DMS 273 (cell line): ENCODE results near the gene SCN4A.

Experiments used
- DNase-seq: peaks from one replicate; lab custom pipeline; 2025; ENCODE audit not compliant: unreplicated experiment; lab: John Stamatoyannopoulos, UW

SCN4A gene

DNA sequence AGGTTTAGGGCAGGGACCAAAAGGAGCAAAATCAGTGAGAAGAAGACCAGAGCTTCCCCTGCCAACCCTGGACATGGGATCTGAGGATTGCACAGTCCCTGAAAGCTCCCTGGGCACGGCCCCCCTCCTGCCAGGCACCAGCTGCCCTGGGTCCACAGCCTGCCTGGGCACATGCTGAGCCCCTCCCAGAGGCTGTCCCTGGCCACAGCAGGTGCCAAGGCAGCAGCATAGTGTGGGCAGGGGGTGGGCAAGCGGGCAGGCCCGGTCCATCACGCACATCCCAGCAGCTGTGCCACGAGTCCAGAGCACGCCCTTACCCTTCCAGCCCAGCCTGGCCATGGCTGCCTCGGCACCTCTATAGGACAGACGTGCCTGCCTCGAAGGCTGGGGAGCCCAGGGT lies 12.7 kb downstream of the SCN4A start:
- DNase-seq = peak; percentile 28

DNA sequence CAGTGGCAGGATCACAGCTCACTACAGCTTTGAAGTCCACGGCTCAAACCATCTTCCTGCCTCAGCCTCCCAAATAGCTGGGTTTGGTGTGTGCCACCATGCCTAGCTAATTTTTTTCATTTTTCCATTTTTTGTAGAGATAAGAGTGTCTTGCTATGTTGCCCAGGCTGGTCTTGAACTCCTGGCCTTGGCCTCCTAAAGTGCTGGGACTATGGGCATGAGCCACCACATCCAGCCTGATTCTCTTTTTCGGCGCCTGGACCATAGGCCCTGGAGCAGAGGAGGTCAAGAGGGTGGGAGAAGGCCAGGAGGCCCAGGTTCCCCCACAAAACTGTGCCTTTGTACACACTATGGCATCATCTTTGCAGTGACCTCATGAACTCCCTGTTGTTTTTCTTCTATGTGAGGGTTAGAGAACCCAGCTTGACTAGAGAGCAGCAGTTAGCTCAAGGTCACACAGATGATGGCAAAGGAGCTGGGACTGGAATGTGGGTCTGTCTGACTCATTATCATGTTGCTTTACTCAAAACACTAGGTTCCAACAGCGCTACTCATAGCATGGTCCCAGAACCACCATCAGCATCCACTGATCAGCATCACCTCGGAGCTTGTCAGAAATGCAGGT lies 16.3 kb downstream of the SCN4A start:
- DNase-seq = no peak

DNA sequence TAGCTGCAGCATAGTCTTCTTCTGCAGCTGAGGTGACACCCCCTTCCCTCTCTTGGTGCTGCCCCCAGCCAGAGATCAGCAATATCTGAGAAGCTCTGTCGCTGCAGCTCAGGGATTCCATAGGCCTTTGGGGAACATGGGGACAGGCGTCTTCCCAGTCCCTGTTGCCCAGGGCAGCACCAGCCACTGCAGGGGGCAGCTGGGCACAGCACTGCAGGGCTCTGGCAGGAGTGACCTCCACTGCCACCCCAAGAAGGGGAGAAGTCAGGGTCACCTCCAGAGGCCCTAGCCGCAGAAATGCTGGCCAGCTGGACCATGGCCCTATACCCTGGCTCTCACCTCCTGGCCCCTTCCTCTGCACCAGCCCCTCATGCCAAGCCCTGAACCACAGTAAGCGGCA lies 16.9 kb downstream of the SCN4A start:
- no peak for DNase-seq

GRCh38 chr17:63955232-63955631 lies 17.5 kb downstream of the SCN4A start:
- DNase-seq = no peak

DNA sequence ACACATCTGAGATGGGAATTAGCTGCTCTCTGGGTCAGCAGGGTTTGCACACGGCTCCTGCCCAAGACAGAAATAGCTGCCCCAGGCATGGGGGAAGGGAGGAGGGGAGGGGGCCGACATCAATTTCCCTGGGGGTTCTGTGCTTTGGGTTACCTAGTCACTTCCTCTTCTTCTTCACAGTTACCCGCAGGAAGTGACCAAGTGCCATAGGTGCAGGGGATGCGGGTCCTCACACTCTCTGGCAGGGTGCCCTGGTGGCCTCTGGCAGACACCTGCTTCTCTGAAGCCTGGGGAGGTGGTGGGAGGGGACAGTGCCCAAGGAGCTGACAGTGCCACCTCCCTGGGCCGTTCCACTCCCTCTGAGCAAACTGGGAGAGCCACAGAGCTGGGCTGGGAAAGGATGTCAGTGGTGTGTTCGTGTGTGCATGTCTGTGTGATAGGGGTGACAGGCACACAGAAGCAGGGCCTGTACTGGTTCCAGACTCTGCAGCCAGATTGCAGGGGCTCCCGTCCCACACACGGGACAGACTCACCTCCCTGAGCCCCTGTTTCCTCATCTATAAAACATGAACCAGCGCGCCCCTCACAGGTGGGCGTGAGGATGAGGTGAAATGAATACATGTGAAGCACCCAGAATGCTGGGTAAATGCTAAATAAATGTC lies 18.2 kb downstream of the SCN4A start:
- DNase-seq = peak; percentile 24

- DNase-seq = peak; percentile 42
Measured at GRCh38 chr17:63950940-63951907, 21.5 kb downstream of the SCN4A start.

DNA sequence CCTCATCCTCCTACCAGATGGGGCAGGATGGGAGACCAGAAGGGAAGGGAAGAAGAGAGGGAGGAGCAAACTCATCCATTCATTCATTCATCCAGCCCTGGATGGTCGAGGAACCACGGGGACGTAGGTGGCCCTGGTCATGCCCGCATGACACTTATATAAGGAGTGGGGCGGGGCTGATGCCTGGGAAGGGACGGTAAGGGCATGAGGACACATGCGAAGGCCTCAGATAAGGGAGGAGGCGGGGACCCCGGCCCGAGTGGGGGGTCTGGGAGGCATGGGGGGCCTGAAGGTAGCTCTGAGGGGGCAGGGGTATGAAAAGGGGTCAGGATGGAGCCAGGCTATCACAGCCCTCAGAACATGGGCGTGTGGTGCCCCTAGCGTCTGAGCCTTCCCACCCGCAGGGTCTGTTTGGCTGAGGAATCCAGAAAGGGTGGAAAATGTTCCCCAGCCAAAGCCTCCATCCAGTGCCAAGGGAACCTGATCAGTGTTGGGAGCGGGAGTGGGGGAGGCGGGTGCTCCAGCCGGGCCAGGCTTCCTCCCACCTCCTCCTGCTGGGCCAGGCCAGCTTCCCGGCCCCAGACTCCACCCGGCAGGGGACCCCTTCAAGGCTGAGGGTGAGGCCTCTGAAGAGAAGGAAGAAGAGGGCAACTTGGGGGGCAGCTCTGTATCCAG lies 23.0 kb downstream of the SCN4A start:
- DNase-seq = peak; percentile 39

DNA sequence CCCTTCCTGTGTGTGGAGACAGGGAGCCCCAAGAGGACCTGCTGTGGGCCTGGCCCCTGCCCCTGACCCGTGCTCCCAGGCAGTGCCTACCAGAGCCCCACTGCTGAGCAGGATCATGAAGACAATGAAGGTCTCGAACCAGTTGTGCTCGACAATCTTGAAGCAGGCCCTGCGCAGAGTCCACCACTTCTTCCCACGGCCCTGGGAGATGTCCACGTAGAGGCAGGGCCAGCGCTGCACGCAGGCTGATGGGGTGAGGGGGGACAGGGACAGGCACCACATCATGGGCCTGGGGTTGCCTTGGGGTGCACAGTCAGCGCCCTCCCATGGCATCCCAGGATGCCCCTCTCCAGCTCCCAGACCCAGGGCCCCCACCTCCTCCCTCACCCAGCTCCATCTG lies 24.2 kb downstream of the SCN4A start:
- no peak for DNase-seq

DNA sequence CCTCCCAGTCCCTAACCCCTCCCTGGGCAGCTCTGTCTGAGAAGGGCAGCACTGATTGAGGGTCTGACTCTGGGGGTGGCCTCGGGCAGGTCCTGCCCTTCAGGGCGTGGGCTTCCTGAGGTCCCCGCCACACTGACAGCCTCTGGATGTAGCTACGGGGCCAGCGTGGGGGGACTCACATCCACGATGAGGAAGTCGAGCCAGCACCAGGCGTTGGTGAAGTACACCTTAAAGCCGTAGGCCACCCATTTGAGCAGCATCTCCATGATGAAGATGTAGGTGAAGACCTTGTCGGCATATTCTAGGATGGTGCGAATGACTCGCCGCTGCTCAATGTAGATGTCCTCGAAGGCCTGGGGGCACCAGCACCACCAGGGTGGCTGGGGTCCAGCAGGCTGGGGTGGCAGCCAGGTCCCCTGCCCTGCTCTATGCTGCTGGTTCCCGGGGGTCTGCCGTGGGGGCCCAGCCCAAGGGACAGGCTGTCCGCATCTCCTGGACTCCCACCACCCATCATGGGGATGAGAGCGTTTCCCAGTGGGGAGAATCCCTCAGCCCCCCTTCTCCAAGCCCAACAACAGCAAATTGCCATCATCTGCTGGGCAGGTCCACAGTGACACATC lies 24.9 kb downstream of the SCN4A start:
- no peak for DNase-seq

DNA sequence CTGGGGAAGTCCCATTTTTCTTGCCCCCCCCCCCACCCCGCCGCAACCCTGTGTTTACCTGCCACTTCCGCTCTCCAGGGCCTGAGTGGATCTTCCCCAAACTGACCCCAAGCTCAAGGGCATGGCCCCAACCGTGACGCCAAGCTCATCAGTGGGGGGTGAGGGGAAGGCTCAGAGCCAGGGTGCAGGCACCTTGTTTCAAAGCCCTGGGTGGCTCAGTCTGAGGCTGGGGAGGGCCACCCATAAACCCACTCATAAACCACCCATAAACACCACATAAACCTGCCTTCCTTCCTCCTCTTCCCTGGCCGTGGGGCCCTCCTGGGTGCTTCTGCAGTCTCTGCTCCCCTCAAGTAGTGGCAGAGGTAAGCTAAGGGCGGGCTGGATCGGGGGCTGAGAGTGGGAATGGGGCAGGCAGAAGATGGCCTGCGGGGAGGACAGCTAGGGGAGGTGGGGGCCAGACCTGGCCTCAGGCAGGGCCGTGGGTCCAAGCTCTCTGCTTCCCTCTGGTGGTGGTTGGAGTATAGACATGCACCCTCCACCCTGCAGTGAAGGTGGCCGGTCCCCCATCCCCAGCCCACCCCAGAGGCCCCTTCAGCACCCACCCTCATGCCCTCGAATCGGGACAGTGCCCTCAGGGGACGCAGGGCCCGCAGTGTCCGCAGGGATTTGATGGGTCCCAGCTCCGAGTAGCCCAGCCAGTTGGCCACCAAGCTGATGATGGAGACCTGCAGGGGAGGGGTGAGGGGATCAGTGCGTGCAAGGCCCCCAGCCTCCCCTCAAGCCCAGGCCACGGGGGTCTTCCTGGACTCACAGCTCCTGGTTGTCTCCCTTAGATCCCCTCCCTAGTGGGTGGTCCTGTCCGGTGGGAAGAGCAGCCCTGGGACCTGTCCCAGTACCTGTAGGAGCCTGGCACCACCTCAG lies 26.0 kb downstream of the SCN4A start:
- peak; percentile 77 for DNase-seq

DNA sequence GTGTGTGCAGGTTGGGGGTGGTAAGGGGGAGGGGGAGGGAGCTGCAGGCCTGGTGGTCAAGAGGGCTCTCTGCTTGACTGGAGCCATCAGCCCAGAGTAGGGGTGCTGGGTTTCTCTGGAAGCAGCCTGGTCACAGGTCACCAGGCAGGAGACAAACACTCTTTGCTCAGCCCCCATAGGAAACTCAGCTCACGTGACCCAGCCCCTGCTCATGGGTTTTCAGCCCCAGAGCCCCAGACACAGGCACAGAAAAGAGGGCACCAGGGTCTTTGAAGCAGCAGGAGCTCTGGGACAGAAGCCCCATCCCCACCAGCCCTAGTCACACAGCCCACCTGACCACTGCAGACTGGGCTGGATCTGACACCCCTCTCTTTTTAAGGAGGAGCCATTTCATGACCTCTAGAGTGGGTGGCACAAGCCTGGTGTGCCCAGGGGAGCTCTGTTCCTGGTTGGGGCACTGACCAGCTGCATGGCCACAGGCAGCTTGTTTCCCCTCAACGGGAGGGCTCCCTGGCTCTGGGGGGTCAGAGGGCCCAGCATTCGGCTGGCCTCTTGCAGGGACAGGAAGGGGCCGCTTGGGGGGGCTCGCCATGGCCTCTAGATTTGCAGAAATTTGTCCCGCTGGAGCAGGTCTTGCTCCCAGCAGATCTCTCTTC lies 26.8 kb downstream of the SCN4A start:
- no peak for DNase-seq

GRCh38 chr17:63944736-63945499 lies 27.8 kb downstream of the SCN4A start:
- no peak for DNase-seq

DNA sequence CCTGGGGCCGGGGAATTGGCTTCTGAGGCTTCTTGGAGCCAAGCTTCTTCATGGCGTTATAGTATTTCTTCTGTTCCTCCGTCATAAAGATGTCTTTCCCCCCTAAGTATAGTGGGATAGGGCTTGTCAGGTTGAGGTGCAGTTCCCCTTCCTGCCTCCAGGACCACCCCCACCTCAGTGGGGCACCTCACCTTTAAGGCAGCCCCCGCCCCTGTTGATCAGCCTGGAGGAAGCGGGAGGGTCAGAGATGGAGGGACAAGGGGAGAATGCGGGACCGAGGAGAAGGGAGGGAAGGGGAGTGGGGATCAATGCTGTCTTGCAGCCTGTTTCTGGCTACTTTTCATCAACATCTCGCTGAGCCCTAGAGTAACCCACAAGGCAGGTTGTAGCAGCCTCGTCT lies 29.0 kb downstream of the SCN4A start:
- DNase-seq = no peak

DNA sequence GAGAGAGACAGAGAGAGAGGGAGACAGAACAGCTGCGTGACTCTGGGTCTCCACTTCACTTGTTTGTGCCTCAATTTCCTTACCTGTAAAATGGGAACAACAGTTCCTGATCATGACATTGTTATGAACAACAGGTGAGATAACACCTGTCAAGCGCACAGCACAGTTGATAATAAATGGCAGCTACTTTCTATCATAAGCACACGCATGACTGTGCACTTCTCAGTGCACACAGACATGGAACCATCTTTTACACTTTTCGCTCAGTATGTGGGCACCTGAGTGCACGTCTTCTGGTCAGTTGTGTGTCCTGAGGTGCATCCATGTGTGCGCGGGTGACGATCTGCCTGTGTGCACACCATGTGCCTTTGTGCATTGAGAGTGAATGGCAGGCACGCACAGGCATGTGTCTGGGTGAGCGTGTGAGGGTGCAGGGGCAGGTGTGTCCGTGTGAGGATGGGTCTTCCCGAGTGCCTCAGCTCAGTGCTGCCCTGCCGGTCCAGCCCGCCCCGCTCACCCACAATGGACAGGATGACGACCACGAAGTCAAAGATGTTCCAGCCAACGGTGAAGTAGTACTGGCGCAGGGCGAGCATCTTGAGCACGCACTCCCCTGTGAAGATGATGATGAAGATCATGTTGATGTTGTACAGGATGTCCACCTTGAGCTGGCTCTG lies 30.3 kb downstream of the SCN4A start:
- DNase-seq = no peak

DNA sequence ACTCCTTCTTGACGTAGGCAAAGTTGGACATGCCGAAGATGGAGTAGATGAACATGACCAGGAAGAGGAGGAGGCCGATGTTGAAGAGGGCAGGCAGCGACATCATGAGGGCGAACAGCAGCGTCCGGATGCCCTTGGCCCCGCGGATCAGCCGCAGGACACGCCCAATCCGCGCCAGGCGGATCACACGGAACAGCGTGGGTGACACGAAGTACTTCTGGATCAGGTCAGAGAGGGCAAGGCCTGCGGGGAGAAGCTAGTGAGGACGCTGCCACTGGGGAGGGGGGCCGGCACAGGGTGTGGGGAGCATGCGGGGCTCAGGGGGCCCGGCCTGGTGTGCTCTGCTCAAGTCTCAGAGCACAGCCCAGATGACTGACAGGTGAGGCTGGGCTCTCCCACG lies 31.0 kb downstream of the SCN4A start:
- DNase-seq = no peak

GRCh38 chr17:63941162-63941561 lies 31.6 kb downstream of the SCN4A start:
- DNase-seq = no peak

DNA sequence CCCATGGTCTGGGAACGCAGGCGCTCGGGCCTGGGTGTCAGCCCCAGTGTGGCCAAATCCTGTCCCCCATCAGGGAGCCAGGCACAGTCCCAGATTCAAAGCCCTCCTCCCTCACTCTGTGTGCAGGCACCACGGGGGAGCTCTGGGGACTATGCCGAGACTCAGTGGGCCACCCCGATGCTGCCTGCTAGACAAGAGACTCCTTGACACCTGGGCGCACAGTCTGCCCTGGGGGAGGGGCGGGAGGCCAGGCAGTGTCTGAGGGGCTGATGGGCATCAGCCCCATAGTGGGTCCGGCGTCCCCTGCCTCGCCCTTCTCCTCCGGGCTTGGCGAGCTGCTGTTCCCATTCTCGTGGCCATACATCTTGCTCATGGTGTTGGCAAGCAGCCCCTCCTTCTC lies 32.1 kb downstream of the SCN4A start:
- DNase-seq = no peak

- no peak for DNase-seq
Measured at GRCh38 chr17:63939884-63940283, 32.8 kb downstream of the SCN4A start.
